Naive B cell (primary cell): ENCODE measurements around the gene STYXL2. TPM values are rescaled to one million over a fixed set of nuclear protein-coding genes. Genes with fewer than 3 reads are reported as not detected.

ENCODE experiments used
- ATAC-seq, 2 donors: fragments of 150-1000 bp; cut with Tn5 transposase; 2 replicates each; pipeline ENCODE4 v1.10.0; 2021; ENCODE audit warnings: low read depth in 2 of 2, mild to moderate bottlenecking in 2 of 2, moderate library complexity in 2 of 2
- DNase-seq: peaks from one replicate; pipeline ENCODE4 v3.0.0; 2022
- H3K27ac Mint-ChIP-seq, 6 donors: one replicate each; pipeline ENCODE4 v1.8.0; 2020 to 2022; ENCODE audit warnings: mild to moderate bottlenecking in 6 of 6, mixed read lengths in 6 of 6, moderate library complexity in 5 of 6, inconsistent platforms in 2 of 6
- H3K27me3 Mint-ChIP-seq, 3 donors: one replicate each; pipeline ENCODE4 v1.8.0; 2021 to 2022; ENCODE audit warnings: mixed read lengths in 3 of 3, mild to moderate bottlenecking in 1 of 3
- H3K36me3 Mint-ChIP-seq, 2 donors: one replicate each; pipeline ENCODE4 v1.8.0; 2020 to 2022; ENCODE audit warnings: mixed read lengths in 2 of 2, inconsistent platforms in 1 of 2, mild to moderate bottlenecking in 1 of 2
- H3K4me1 Mint-ChIP-seq, 3 donors: one replicate each; pipeline ENCODE4 v1.8.0; 2020 to 2022; ENCODE audit warnings: mixed read lengths in 3 of 3, inconsistent platforms in 1 of 3, mild to moderate bottlenecking in 1 of 3, moderate library complexity in 1 of 3
- H3K4me3 Mint-ChIP-seq, 8 donors: one replicate each; pipeline ENCODE4 v1.8.0; 2020 to 2022; ENCODE audit warnings: mild to moderate bottlenecking in 8 of 8, mixed read lengths in 8 of 8, moderate library complexity in 8 of 8, inconsistent platforms in 2 of 8
- H3K9me3 Mint-ChIP-seq, 7 donors: one replicate each; pipeline ENCODE4 v1.8.0; 2020 to 2022; ENCODE audit warnings: mixed read lengths in 7 of 7, mild to moderate bottlenecking in 5 of 7, inconsistent platforms in 2 of 7, moderate library complexity in 1 of 7
- polyA plus RNA-seq, 6 donors: library from polyadenylated mRNA; unstranded; fragments of 300-500 nt; fragmentation: Illumina TruSeq; gene quantifications; one replicate each; pipeline ENCODE4 v1.2.3, GENCODE V29; 2021; ENCODE audit warnings: low read depth in 6 of 6

STYXL2 gene
- polyA plus RNA-seq, 6 donors from 2014 or later = not detected

GRCh38 chr1:167120899-167121298 is 27.0 kb downstream of the STYXL2 start:
- peaks cover 29 to 46% (median 38%) of the 10 kb centered on the region in 3 donors for H3K27me3 Mint-ChIP-seq
- ATAC-seq (no peak), DNase-seq (no peak)
- no peaks in the 10 kb centered on the region for H3K36me3 Mint-ChIP-seq
- H3K4me3 Mint-ChIP-seq = peak overlapping the region in 7 of 8 donors; percentile 71 to 92 (median 88)
- no peak overlapping the region for H3K27ac Mint-ChIP-seq
- peaks cover 0 to 11% (median 0%) of the 10 kb centered on the region in 3 donors for H3K4me1 Mint-ChIP-seq
- H3K9me3 Mint-ChIP-seq = no peaks in the 10 kb centered on the region

- ATAC-seq = peak; percentile 41 to 67
- peaks cover 0 to 11% (median 0%) of the 10 kb centered on the region in 3 donors for H3K4me1 Mint-ChIP-seq
- no peak for DNase-seq
- H3K27ac Mint-ChIP-seq = peak overlapping the region in 2 of 6 donors; percentile 20 to 95
- H3K36me3 Mint-ChIP-seq = no peaks in the 10 kb centered on the region
- H3K4me3 Mint-ChIP-seq = peak overlapping the region in 7 of 8 donors; percentile 71 to 92 (median 88)
- H3K27me3 Mint-ChIP-seq = peaks cover 32 to 53% (median 44%) of the 10 kb centered on the region in 3 donors
- H3K9me3 Mint-ChIP-seq = no peaks in the 10 kb centered on the region
Observed at GRCh38 chr1:167121375-167122120, 27.7 kb downstream of the STYXL2 start.

GRCh38 chr1:167122121-167122480 is 28.2 kb downstream of the STYXL2 start:
- Mint-ChIP-seq H3K4me1 (peaks cover 0 to 11% (median 0%) of the 10 kb centered on the region in 3 donors), H3K36me3 (no peaks in the 10 kb centered on the region), H3K27ac (no peak overlapping the region), H3K27me3 (peaks cover 32 to 58% (median 50%) of the 10 kb centered on the region in 3 donors), H3K4me3 (peak overlapping the region in 5 of 8 donors; percentile 8 to 82 (median 60)), H3K9me3 (no peaks in the 10 kb centered on the region)
- ATAC-seq (no peak), DNase-seq (no peak)

GRCh38 chr1:167122568-167122967 is 28.7 kb downstream of the STYXL2 start:
- Mint-ChIP-seq H3K4me1 (peaks cover 0 to 11% (median 0%) of the 10 kb centered on the region in 3 donors), H3K4me3 (peak overlapping the region in 4 of 8 donors; percentile 8 to 46 (median 22)), H3K9me3 (no peaks in the 10 kb centered on the region), H3K27ac (no peak overlapping the region), H3K27me3 (peaks cover 36 to 61% (median 55%) of the 10 kb centered on the region in 3 donors), H3K36me3 (no peaks in the 10 kb centered on the region)
- no peak for DNase-seq
- ATAC-seq = no peak

GRCh38 chr1:167126317-167126716 is 32.4 kb downstream of the STYXL2 start:
- no peaks in the 10 kb centered on the region for H3K9me3 Mint-ChIP-seq
- peaks cover 44 to 49% (median 49%) of the 10 kb centered on the region in 3 donors for H3K27me3 Mint-ChIP-seq
- H3K4me3 Mint-ChIP-seq = no peak overlapping the region
- no peak for ATAC-seq
- H3K4me1 Mint-ChIP-seq = peaks cover 0 to 5% (median 0%) of the 10 kb centered on the region in 3 donors
- DNase-seq = no peak
- no peaks in the 10 kb centered on the region for H3K36me3 Mint-ChIP-seq
- peak overlapping the region in 1 of 6 donors; percentile 52 for H3K27ac Mint-ChIP-seq

- peaks cover 39 to 48% (median 47%) of the 10 kb centered on the region in 3 donors for H3K27me3 Mint-ChIP-seq
- peaks cover 0 to under 1% (median 0%) of the 10 kb centered on the region in 3 donors for H3K4me1 Mint-ChIP-seq
- ATAC-seq = no peak
- H3K4me3 Mint-ChIP-seq = no peak overlapping the region
- no peaks in the 10 kb centered on the region for H3K9me3 Mint-ChIP-seq
- no peaks in the 10 kb centered on the region for H3K36me3 Mint-ChIP-seq
- H3K27ac Mint-ChIP-seq = peak overlapping the region in 1 of 6 donors; percentile 52
- no peak for DNase-seq
Observed at GRCh38 chr1:167126811-167127210, 32.9 kb downstream of the STYXL2 start.

- no peak for ATAC-seq
- no peak overlapping the region for H3K4me3 Mint-ChIP-seq
- H3K36me3 Mint-ChIP-seq = no peaks in the 10 kb centered on the region
- H3K27ac Mint-ChIP-seq = no peak overlapping the region
- no peaks in the 10 kb centered on the region for H3K9me3 Mint-ChIP-seq
- no peak for DNase-seq
- peaks cover 0 to 2% (median 0%) of the 10 kb centered on the region in 3 donors for H3K4me1 Mint-ChIP-seq
- peaks cover 35 to 43% (median 43%) of the 10 kb centered on the region in 3 donors for H3K27me3 Mint-ChIP-seq
Observed at GRCh38 chr1:167127236-167127635, 33.4 kb downstream of the STYXL2 start.

- peaks cover 34 to 43% (median 39%) of the 10 kb centered on the region in 3 donors for H3K27me3 Mint-ChIP-seq
- ATAC-seq = no peak
- H3K27ac Mint-ChIP-seq = no peak overlapping the region
- peaks cover 0 to 6% (median 0%) of the 10 kb centered on the region in 3 donors for H3K4me1 Mint-ChIP-seq
- no peaks in the 10 kb centered on the region for H3K9me3 Mint-ChIP-seq
- no peak overlapping the region for H3K4me3 Mint-ChIP-seq
- DNase-seq = no peak
- no peaks in the 10 kb centered on the region for H3K36me3 Mint-ChIP-seq
Observed at GRCh38 chr1:167127661-167128060, 33.8 kb downstream of the STYXL2 start.

GRCh38 chr1:167128261-167129227 is 34.7 kb downstream of the STYXL2 start:
- Mint-ChIP-seq H3K9me3 (no peaks in the 10 kb centered on the region), H3K27ac (peak overlapping the region in 1 of 6 donors; percentile 11), H3K36me3 (no peaks in the 10 kb centered on the region), H3K27me3 (peaks cover 32 to 47% (median 34%) of the 10 kb centered on the region in 3 donors), H3K4me1 (peaks cover 0 to 11% (median 0%) of the 10 kb centered on the region in 3 donors), H3K4me3 (no peak overlapping the region)
- DNase-seq (no peak), ATAC-seq (no peak)

- no peak for DNase-seq
- no peak for ATAC-seq
- no peak overlapping the region for H3K27ac Mint-ChIP-seq
- H3K36me3 Mint-ChIP-seq = no peaks in the 10 kb centered on the region
- no peaks in the 10 kb centered on the region for H3K9me3 Mint-ChIP-seq
- H3K27me3 Mint-ChIP-seq = peaks cover 35 to 45% (median 36%) of the 10 kb centered on the region in 3 donors
- no peak overlapping the region for H3K4me3 Mint-ChIP-seq
- peaks cover 0 to 11% (median 0%) of the 10 kb centered on the region in 3 donors for H3K4me1 Mint-ChIP-seq
Observed at GRCh38 chr1:167130829-167131510, 37.1 kb downstream of the STYXL2 start.

GRCh38 chr1:167132301-167133010 is 38.6 kb downstream of the STYXL2 start:
- Mint-ChIP-seq H3K4me3 (no peak overlapping the region), H3K9me3 (peaks cover 0 to 6% (median 0%) of the 10 kb centered on the region in 7 donors), H3K27ac (no peak overlapping the region), H3K4me1 (peaks cover 0 to 11% (median 0%) of the 10 kb centered on the region in 3 donors), H3K36me3 (no peaks in the 10 kb centered on the region), H3K27me3 (peaks cover 23 to 47% (median 25%) of the 10 kb centered on the region in 3 donors)
- DNase-seq = no peak
- ATAC-seq = no peak

GRCh38 chr1:167135281-167135840 is 41.5 kb downstream of the STYXL2 start:
- no peak for DNase-seq
- Mint-ChIP-seq H3K9me3 (peaks cover 0 to 6% (median 0%) of the 10 kb centered on the region in 7 donors), H3K27ac (no peak overlapping the region), H3K4me1 (peaks cover 0 to 11% (median 0%) of the 10 kb centered on the region in 3 donors), H3K36me3 (no peaks in the 10 kb centered on the region), H3K27me3 (peaks cover 15 to 23% (median 16%) of the 10 kb centered on the region in 3 donors), H3K4me3 (no peak overlapping the region)
- ATAC-seq = no peak
